Measurements from ENCODE around the gene FBXO3.

FBXO3 gene

DNA sequence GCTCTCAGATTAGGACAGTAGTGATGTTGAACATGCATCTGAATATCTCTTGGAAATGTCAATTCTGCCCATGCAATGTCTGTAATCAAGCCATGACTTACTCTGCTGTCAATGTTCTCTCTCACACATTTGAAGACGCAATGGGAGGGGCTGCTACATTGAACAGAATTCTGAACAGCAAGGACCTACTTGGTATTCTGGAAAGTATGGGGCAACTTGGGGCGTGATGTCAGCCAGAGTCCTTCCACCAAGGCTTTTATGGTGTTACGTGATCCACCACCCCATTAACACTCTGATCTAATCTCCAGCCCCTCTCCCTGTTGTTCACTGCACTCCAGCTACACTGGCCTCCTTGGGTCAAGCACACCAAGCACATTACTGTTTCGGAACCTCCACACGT lies 31.0 kb downstream of the FBXO3 start:
- no peaks in the 10 kb centered on the region for H3K4me1 ChIP-seq
- H2AFZ ChIP-seq: no peak overlapping the region
- no peaks in the 10 kb centered on the region for H3K79me2 ChIP-seq
- no peak overlapping the region for H3K9ac ChIP-seq
- TF ChIP-seq, protein P1, sequence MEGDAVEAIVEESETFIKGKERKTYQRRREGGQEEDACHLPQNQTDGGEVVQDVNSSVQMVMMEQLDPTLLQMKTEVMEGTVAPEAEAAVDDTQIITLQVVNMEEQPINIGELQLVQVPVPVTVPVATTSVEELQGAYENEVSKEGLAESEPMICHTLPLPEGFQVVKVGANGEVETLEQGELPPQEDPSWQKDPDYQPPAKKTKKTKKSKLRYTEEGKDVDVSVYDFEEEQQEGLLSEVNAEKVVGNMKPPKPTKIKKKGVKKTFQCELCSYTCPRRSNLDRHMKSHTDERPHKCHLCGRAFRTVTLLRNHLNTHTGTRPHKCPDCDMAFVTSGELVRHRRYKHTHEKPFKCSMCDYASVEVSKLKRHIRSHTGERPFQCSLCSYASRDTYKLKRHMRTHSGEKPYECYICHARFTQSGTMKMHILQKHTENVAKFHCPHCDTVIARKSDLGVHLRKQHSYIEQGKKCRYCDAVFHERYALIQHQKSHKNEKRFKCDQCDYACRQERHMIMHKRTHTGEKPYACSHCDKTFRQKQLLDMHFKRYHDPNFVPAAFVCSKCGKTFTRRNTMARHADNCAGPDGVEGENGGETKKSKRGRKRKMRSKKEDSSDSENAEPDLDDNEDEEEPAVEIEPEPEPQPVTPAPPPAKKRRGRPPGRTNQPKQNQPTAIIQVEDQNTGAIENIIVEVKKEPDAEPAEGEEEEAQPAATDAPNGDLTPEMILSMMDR (IDR thresholded peaks at IDR 0.05): no peak
- H3K36me3 ChIP-seq (ENCODE audit: control insufficient read depth, insufficient read depth, low read length): no peaks in the 10 kb centered on the region
- H3K4me3 ChIP-seq (ENCODE audit: low read depth, low read length): no peak overlapping the region
- H3K9me3 ChIP-seq (ENCODE audit: control insufficient read depth, low read length): no peaks in the 10 kb centered on the region
- no peaks in the 10 kb centered on the region for H3K27me3 ChIP-seq (ENCODE audit: control insufficient read depth, insufficient read depth, low read length)
- no peak overlapping the region for H3K4me2 ChIP-seq (ENCODE audit: low read length)
- no peak overlapping the region for H3K27ac ChIP-seq

DNA sequence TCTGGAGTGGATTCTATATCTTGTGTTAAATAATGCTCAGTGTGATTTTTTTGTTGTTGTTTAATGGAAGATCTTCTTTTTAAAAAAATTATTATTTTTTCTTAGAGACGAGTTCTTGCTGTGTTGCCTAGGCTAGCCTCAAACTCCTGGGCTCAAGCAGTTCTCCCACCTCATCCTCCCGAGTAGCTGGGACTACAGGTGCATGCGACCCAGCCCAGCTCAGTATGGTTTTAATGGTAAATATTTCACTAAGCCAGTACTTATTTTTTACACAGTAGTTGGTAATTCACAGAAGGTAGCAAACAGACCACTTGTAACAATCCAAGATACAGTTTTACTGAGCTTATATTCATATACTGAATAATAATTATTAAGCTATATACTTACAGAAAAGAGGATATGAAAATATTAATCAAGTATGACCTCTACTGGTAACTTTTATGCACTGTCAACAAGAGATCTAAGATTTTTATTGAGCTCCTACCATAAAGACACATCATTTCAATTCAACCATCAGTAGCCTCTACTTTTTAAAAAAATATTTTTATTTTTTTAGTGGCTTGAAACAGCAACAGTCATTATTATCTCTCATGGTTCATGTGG lies 32.0 kb downstream of the FBXO3 start:
- no peak overlapping the region for H2AFZ ChIP-seq
- no peak overlapping the region for H3K27ac ChIP-seq
- TF ChIP-seq, protein P1 (IDR thresholded peaks at IDR 0.05): peak; percentile 44
- no peaks in the 10 kb centered on the region for H3K27me3 ChIP-seq (ENCODE audit: control insufficient read depth, insufficient read depth, low read length)
- H3K79me2 ChIP-seq: no peaks in the 10 kb centered on the region
- H3K4me2 ChIP-seq (ENCODE audit: low read length): no peak overlapping the region
- no peak overlapping the region for H3K9ac ChIP-seq
- H3K36me3 ChIP-seq (ENCODE audit: control insufficient read depth, insufficient read depth, low read length): no peaks in the 10 kb centered on the region
- no peak overlapping the region for H3K4me3 ChIP-seq (ENCODE audit: low read depth, low read length)
- no peaks in the 10 kb centered on the region for H3K9me3 ChIP-seq (ENCODE audit: control insufficient read depth, low read length)
- H3K4me1 ChIP-seq: no peaks in the 10 kb centered on the region

DNA sequence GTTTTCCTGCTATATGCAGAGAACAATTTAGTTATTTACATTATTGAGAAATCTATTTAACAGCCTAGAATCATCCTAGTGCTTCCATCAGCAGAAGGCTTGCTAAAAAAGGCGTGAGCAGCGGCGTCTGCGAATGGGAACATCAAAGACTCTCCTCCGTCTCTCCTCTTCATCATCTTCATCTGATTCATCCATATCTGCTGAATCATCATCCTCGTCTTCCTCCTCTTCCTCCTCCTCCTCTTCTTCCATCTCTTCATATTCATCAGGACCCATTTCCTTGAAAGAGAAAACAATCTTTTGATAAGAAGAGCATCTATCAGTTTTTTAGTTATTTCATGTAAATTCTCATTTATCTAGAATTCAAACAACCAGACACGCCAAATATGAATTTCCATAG lies 32.5 kb downstream of the FBXO3 start:
- H3K9me3 ChIP-seq (ENCODE audit: control insufficient read depth, low read length): no peaks in the 10 kb centered on the region
- no peak overlapping the region for H3K9ac ChIP-seq
- no peaks in the 10 kb centered on the region for H3K36me3 ChIP-seq (ENCODE audit: control insufficient read depth, insufficient read depth, low read length)
- H3K4me1 ChIP-seq: peaks cover 1% of the 10 kb centered on the region
- H3K4me2 ChIP-seq (ENCODE audit: low read length): no peak overlapping the region
- TF ChIP-seq, protein P1 (IDR thresholded peaks at IDR 0.05): no peak
- no peak overlapping the region for H2AFZ ChIP-seq
- no peaks in the 10 kb centered on the region for H3K27me3 ChIP-seq (ENCODE audit: control insufficient read depth, insufficient read depth, low read length)
- no peak overlapping the region for H3K4me3 ChIP-seq (ENCODE audit: low read depth, low read length)
- H3K27ac ChIP-seq: no peak overlapping the region
- no peaks in the 10 kb centered on the region for H3K79me2 ChIP-seq

DNA sequence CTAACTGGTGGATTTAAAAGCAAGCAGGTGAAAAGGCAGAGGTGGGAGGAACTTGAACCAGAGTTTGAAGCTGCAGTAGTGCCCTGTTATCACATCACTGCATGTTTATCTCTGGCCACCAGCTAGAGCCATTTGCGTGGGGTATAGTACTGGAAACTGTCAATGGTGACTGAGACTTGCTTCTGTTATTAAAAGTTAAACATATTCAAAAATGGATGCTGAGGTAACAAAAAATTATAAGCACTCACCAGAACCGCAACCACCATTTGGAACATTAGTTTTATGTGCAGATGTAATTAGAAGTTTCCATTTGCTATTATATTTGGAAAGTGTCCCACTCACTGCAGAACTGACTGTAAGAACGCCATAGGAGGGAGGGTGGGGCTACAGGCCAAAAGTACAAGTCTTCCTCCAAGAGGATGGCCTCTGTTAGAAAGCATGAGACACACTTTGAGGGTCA lies 36.9 kb downstream of the FBXO3 start:
- Histone ChIP-seq H3K4me3 (ENCODE audit: low read depth, low read length) (no peak overlapping the region), H2AFZ (peak overlapping the region; percentile 74), H3K27me3 (ENCODE audit: control insufficient read depth, insufficient read depth, low read length) (no peaks in the 10 kb centered on the region), H3K4me1 (peaks cover 6% of the 10 kb centered on the region), H3K4me2 (ENCODE audit: low read length) (no peak overlapping the region), H3K36me3 (ENCODE audit: control insufficient read depth, insufficient read depth, low read length) (no peaks in the 10 kb centered on the region), H3K9ac (no peak overlapping the region), H3K79me2 (peaks cover 23% of the 10 kb centered on the region), H3K27ac (peak overlapping the region; percentile 97), H3K9me3 (ENCODE audit: control insufficient read depth, low read length) (no peaks in the 10 kb centered on the region)
- TF ChIP-seq, protein P1 (IDR thresholded peaks at IDR 0.05): no peak
